Measurements from ENCODE around the gene GLG1.
"Not testable (repeated sequence)": the region's sequence is repeated elsewhere in the genome, so short reads cannot be mapped to it uniquely, and the experiment has no call there.

GLG1 gene

GRCh38 chr16:74575175-74575806 is 31.6 kb downstream of the GLG1 start:
- no peak for DNase-seq (ENCODE audit: low read depth)

DNA sequence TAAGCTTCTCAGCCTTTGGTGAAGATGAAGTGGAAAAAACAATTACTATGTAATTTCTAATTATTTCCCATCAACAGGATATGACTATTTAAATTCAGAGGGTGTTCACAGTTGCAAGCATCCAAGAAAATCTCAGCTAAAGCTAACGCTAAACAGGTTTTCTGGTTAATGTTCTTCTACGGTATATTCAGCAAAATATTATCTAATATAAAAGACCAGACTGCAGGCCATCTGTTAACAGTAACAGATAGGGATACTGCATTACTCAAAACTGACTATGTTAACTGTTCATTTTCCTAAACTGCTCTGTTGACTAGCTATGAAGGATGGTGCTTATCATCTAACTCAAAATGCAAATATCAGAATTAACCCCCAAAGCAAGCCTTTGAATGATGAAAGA is 32.8 kb downstream of the GLG1 start:
- DNase-seq (ENCODE audit: low read depth), result no peak

DNA sequence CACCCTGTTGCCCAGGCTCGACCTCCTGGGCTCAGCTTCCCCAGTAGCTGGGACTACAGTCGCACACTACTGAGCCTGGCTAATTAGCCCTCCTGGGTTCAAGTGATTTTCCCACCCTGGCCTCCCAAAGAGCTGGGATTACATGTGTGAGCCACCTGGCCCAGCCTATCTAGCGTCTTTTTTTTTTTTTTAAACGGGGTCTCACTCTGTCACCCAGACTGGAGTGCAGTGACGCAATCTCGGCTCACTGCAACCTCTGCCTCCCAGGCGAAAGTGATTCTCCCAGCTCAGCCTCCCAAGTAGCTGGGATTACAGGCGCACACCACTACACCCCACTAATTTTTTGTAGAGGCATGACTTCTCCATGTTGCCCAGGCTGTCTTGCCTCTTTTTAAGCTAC is 33.3 kb downstream of the GLG1 start:
- no peak for DNase-seq (ENCODE audit: low read depth)

DNA sequence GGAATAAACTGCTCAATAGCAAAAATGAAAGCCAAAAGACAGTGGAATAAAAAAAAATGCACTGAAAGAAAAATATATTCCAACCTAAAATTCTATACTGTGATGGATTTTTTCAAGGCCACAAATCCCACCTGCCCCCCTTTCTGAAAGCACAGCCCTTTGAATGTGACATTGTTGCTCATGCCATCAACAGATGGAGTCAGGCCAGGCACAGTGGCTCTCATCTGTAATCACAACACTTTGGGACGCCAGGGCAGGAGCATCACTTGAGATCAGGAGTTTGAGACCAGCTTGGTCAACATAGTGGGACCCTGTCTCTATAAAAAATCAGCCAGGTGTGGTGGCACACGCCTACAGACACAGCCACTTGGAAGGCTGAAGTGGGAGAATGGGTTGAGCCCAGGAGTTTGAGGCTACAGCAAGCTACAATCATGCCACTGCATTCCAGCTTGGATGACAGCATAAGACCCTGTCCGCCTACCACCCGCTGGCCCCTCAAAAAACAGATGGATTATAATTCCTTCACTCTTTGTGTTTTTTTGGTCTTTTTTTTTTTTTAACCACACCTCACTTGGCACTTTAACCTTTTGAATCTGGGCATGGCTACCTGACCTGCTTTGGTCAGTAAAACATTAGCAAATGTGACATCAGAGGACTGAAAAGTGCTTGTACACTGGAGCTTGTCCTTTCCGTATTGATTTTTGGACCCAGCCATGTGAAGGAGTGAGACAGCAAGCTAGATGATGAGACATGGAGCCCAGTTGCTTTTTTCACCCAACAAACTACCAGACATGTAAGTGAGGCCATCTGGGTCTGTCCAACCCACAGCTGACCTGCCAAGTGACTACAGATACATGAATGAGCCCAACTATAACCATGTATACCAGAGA is 36.3 kb downstream of the GLG1 start:
- DNase-seq (ENCODE audit: low read depth), result no peak

DNA sequence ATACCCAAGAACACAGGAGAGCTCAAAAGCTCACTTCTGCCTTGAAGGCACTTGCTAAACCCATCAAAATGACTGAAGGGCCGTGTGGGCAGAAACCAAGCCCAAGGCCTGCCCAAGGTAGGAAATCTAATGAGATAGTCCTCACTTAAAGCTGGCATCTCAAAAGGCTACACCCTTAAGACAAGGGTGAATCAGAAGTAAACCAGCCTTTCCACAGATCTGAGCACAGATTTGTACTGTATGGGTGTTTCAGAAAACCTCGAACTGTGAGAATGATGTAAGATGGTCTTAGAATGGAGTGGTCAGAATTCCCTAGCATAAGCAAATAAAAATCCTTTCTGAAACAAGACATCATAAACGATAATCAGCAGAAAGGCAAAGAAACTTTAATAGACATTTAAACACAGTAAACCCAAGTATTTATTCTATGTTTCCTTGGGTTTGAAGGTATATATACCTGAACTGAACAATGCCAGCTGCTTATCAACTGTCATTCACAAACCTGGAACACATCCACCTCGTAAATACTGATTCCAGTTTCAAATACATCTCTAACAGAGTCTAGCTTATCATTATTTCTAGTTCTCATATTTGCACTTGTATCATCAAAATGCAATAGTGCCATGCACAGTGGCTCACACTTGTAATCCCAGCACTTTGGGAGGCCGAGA is 37.8 kb downstream of the GLG1 start:
- DNase-seq (ENCODE audit: low read depth), result no peak

- DNase-seq (ENCODE audit: low read depth), result no peak
Observed at GRCh38 chr16:74567901-74568300, 39.0 kb downstream of the GLG1 start.

DNA sequence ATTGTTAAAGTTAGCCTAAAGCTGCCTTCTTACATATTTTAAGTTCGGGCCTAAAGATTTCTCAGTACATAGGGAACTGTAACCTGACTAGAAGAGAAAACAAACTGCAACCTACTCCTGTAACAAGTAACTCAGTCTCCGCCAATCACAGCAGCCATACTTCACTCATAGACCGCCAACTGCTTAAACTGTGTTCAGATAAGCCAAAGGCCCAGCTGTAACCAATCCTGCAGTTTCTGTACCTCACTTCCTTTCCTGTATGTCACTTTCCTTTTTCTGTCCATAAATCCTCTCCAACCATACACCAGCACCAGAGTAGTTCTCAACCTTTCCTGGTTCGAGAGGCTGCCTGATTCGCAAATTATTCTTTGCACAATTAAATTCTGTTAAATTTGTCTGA is 41.5 kb downstream of the GLG1 start:
- no peak for DNase-seq (ENCODE audit: low read depth)

- DNase-seq (ENCODE audit: low read depth), result no peak
Observed at GRCh38 chr16:74564451-74564984, 42.4 kb downstream of the GLG1 start.

DNA sequence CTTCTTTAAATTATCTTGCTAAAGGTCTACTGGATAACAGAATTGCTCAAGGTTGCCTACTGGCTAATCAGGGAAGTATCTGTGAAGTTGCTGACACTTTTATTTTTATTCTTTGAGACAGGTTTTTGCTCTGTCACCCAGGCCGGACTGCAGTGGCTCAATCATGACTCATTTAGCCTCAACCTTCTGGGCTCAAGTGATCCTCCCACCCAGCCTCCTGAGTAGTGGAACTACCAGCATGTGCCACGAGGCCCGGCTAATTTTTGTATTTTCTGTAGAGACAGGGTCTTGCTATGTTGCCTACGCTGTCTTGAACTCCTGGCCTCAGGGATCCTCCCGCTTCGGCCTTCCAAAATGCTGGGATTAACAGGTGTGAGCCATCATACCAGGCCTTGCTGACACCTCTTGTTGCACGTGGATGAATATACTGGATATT is 43.1 kb downstream of the GLG1 start:
- no peak for DNase-seq (ENCODE audit: low read depth)

GRCh38 chr16:74562117-74562516 is 44.8 kb downstream of the GLG1 start:
- no peak for DNase-seq (ENCODE audit: low read depth)

DNA sequence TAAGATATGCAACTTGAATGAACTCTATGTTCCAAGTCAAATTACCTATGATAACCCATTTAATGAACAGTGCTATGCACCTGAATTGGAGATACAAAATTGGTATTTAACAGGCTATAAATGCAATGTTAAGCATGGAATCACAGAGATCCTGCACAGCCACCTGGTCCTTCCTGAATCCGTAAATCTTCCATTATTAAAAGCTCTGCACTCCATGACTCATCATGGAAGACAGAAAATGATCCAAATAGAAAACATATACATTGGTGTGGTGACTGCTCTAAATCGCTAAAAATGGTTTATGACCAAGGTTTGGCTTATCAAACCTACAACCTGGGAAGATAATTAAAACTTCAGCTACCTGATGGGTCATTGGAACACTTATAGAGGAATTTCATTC is 45.3 kb downstream of the GLG1 start:
- DNase-seq (ENCODE audit: low read depth), result no peak

- DNase-seq (ENCODE audit: low read depth), result no peak
Observed at GRCh38 chr16:74560912-74561311, 46.0 kb downstream of the GLG1 start.

- DNase-seq (ENCODE audit: low read depth), result no peak
Observed at GRCh38 chr16:74558873-74559272, 48.0 kb downstream of the GLG1 start.

DNA sequence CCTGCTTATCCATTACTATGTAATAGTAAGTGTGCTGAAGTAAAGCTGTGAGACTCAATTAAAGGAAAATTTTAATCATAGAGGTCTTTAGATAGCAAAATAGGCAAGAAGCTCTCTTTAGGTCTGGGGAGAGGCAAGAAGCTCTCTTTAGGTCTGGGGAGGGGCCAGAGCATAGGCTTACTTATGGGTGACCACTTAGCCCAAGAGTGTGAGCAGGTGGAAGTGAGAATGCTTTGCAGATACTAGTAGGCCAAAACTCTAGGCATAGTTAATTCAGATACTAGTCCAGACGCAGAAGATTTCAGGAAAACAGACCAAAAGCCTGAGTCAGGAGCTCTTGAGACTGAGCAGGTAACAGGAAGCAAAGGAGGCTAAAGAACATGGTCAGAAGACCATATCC is 49.6 kb downstream of the GLG1 start:
- DNase-seq (ENCODE audit: low read depth), result no peak

DNA sequence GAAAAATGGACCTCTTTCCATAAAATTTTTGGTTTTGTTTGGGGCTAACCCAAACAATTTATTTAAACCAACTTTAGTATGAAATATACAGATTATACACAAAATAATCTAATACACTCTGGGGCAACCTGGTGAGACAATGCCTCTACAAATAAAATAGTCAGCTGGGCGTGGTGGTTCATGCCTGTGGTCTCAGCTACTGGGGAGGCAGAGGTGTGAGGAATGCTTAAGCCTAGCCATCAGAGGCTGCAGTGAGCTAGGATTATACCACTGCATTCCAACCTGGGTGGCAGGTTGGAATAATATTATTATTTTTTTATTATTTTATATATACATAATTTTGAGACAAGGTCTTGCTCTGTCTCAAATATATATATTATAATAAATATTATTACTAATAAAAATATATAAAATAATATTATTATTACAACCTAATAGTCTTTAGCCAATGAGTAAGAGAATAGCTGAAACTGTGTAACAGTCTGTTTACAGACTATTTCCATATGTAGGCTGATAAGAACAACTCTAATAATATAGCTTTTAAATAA is 50.5 kb downstream of the GLG1 start:
- DNase-seq (ENCODE audit: low read depth), result no peak

DNA sequence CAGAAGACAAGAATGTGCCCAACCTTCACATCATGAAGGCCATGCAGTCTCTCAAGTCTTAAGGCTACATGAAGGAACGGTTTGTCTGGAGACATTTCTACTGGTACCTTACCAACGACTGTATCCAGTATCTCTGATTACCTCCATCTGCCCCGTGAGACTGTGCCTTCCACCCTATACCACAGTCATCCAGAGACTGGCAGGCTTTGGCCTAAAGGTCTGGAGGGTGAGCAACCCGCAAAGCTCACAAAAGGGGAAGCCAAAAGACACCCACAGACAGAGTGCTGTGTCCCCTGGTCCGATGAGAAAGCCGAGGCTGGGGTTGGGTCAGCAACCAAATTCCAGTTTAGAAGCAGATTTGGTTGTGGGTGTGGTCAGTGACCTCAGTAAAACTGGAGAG is 54.6 kb downstream of the GLG1 start:
- not testable (repeated sequence) for DNase-seq (ENCODE audit: low read depth)

DNA sequence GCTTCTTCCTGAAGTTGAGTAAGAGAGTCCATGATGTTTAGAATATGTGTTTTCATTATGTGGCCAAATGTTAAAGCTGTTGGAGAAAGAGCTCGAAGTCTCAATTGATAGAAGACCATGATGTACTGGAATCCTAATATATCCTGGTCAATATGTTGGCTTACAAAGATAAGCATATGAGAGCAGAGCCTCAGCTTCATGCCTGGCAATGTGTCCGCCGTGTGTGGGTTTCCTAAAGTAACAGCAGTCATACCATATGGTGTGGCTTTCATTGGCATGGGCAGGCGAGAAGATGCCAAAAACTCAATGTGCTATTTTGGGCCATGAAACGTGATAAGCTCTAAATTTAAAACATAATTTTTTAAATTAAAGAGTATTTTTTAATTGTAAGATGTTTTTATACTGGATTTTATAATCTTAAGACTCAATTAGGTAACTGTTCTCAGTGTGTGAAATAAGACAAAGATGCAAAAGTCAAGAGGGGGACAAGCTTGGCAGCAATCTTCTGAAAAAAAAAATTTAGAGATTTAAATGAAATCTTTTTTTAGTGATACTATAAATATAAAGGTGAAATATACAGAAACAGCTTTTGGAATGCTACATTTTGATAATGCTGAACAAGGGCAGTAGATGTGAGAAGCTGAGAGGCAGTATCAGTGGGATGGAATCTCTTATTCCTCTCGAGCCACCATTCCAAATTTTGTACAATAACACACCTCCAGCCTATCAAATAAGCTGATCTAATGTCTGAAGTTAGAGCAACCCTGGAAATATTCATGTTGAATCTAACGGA is 56.5 kb downstream of the GLG1 start:
- not testable (repeated sequence) for DNase-seq (ENCODE audit: low read depth)

- not testable (repeated sequence) for DNase-seq (ENCODE audit: low read depth)
Observed at GRCh38 chr16:74546112-74546511, 60.8 kb downstream of the GLG1 start.

- DNase-seq (ENCODE audit: low read depth), result not testable (repeated sequence)
Observed at GRCh38 chr16:74542911-74543578, 63.9 kb downstream of the GLG1 start.

GRCh38 chr16:74540663-74541062 is 66.3 kb downstream of the GLG1 start:
- not testable (repeated sequence) for DNase-seq (ENCODE audit: low read depth)

DNA sequence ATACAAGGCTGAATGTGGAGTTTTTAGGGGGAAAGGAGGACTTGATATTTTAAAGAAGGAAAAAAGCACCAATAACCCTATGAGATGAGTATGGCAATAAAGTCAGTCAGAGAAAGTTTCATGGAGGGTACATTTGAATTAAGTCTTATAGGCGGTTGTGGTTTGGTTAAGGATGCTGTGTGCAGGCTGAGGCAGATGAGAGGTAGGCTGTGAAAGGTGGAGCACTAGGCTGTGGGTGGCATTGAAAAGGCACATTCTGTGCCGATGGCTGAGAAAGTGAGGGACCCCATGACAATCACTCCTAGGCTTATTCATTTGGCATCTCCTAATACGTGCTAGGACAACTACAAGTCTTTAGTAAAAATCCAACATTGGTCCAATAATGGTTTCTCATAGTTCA is 68.1 kb downstream of the GLG1 start:
- DNase-seq (ENCODE audit: low read depth), result not testable (repeated sequence)

All from activated gamma-delta T cell treated with anti-CD3 and anti-CD28 coated beads, Interleukin-2, amount 50 U/mL, for 16 hours (primary cell).